NCI-H128 (cell line): Measurements from ENCODE around the gene TXNL1.
A peak's percentile ranks its signal among the peaks of the same experiment; 100 is the strongest.
"Not testable (repeated sequence)": the region's sequence is repeated elsewhere in the genome, so short reads cannot be mapped to it uniquely, and the experiment has no call there.

Source experiments
- DNase-seq: peaks from one replicate; lab custom pipeline; 2025; ENCODE audit not compliant: unreplicated experiment; lab: John Stamatoyannopoulos, UW

The TXNL1 gene

DNA sequence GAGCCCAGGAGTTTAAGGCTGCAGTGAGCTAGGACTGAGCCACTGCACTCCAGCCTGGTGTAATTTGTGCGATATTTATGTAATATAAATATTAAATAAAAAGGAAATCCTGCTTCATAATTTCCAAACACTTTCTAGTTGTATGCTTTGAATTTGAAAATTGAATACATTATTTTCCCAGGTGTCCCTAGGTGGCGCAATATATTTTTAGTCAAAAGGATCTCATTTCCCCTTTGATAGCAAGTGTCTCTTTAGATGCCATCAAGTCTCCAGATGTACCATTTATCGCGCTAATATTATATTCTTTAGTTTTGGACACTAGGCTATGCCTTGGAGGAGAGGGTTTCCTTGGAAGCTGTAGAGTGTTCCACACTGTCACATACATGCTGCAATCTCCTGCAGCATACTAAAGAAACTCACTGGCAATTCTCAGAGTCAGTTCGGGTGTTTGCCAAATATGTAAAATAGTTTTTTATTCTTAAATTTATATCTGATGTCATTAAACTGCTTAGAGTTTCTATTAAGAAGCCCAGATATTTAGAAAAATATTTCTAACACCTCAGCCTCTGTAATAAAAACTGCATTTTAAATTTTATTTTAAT, 7.1 kb upstream of the TXNL1 start:
- DNase-seq = no peak

DNA sequence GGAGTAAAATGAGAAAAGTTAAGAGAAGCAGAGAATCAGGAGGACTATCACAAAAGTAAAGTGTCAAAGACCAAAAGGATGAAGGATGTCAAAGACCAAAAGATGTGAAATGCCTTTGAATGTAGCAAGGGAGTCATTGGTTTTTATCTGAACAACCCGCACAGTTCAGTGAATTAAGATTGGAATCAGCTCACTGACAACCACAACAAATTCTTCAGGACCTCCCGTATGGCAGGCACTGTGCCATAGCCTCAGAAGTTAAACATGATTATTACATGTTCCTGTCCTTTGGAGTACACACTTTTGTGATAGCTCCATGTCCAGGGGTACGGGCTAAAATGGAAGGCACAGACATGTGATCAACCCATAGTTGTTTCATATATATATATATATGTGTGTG, 5.0 kb upstream of the TXNL1 start:
- no peak for DNase-seq

GRCh38 chr18:56641714-56642337, 3.4 kb upstream of the TXNL1 start:
- no peak for DNase-seq

DNA sequence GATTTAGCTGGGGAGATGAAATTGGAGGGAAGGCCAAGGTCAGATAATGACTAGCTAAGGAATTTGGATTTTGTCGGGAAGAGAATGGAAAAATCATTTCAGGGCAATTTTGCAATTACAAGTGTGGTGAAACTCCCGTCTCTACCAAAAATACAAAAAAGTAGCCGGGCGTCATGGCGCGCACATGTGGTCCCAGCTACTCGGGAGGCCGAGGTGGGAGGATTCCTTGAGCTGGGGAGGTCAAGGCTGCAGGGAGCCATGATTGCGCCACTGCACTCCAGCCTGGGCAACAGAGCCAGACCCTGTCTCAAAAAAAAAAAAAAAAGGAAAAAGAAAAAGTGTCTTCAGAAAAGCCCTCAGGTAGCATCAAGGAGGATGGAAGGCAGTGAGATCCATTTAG, 1.2 kb upstream of the TXNL1 start:
- DNase-seq = no peak

DNA sequence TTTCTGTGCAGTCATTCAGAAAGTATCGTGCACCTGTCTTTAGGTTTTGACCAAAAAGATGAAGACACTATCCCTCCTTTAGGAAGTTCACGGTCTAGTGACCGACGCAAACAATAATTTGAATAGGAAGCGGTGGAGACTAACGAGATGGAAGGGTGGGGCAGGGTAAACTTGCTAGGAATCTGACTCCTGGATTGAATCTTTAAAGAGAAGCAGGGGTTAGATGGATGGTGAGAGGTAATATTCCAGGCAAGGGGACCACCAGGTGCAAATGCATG, 651 bp upstream of the TXNL1 start:
- no peak for DNase-seq

DNA sequence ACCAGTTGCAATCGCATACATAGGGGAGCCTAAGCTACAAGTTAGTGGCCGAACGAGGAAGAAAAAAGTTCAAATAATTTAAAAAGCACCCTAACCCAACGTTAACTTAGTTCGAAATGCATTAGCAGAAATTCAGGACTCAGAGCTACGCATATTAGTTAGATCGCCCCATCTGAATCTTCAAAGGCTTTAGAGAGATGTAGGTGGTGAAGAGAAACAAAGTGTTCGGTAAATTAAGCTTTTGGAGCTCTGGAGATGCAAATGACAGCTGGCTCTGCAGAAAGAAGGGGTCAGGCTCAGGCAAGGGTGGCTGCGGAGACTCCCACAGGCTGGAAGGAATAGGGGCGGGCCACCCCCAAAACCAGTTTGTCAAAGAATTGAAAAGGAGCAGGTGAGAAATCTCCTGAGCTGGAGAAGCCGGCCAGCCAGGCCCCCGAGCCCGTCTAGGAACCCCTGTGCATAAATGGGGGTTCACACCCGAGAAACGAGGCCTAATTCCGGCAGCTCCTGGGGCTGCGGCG, 621 bp downstream of the TXNL1 start:
- DNase-seq = no peak

- no peak for DNase-seq
Measured at GRCh38 chr18:56637176-56637575, 1.2 kb downstream of the TXNL1 start.

DNA sequence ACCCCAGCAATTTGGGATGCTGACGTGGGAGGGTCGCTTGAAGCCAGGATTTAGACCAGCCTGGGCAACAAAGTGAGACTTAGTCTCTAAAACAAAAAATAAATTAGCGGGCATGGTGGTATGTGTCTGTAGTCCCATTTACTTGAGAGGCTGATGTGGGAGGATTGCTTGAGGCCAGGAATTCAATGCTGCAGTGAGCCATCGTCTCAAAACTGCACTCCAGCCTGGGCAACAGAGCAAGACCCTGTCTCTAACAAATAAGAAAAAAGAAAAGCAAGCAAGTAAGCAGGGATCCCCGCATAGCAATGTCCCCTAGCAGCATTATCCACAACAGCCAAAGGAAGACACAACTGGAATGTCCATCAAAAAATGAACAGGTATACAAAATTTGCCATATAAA, 3.4 kb downstream of the TXNL1 start:
- DNase-seq = no peak

DNA sequence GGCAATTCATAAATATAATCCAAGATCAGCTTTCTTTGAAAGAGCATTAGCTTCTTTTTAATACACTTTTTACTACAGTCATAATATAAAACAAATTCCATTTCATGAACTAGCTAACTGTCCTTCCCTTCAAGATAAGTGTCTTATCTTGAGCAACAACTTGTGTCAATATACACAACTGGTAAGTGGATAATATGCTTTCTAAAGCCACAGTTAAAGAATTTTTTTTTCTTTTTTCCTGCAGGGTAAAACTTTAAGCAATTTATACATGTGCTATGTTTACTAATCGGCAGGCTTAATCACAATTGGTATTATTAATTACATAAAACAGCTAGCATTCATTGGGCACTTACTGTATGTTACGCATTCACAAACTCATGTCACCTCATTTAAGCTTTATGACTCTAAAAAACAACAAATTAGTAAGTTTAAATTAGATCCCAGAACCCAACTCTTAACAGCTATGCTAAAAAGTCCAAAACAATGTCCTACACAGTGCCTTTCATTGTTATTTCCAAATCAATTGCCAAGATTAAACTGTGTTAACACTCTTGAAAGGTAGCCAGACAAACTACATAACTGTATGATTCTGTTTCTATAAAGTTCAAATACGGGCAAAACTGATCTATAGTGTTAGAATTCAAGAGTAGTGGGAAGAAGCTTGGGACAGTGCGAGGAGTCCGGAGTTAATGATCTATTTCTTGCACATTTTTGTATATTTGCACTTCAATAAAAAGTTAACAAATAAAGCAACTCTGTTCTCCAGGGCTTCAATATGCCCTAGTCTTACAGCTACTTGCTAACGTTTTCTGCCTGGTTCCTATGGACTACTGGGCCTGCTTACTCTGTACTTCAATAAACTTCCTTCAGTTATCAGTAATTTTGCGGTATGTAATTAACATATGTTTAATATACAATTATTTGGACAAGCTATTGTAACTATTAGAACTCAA, 6.0 kb downstream of the TXNL1 start:
- DNase-seq = no peak

GRCh38 chr18:56627991-56628390, 10.4 kb downstream of the TXNL1 start:
- DNase-seq = no peak

- DNase-seq = no peak
Measured at GRCh38 chr18:56615738-56616520, 22.5 kb downstream of the TXNL1 start.

- no peak for DNase-seq
Measured at GRCh38 chr18:56606618-56607017, 31.8 kb downstream of the TXNL1 start.

GRCh38 chr18:56598422-56598821, 40.0 kb downstream of the TXNL1 start:
- no peak for DNase-seq

- DNase-seq = no peak
Measured at GRCh38 chr18:56593906-56594305, 44.5 kb downstream of the TXNL1 start.

GRCh38 chr18:56580026-56580425, 58.4 kb downstream of the TXNL1 start:
- no peak for DNase-seq

DNA sequence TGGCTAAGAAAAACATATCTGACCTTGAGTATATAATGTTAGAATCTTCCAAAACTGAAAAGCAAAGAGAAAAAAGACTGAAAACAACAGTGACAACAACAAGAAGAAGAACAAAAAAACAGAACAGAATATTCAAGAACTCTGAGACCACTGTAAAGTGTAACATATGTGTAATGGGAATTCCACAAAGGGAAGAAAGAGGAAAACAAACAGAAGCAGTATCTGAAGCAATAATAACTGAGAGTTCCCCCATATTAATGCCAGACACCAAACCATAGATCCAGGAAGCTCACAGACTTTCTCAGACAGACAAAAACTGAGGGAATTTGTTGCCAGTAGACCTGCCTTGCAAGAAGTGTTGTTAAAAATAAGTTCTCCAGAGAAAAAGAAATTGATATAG, 58.9 kb downstream of the TXNL1 start:
- DNase-seq = no peak

GRCh38 chr18:56576826-56577573, 61.4 kb downstream of the TXNL1 start:
- DNase-seq = no peak

- peak; percentile 40 for DNase-seq
Measured at GRCh38 chr18:56575819-56576663, 62.4 kb downstream of the TXNL1 start.

- no peak for DNase-seq
Measured at GRCh38 chr18:56574861-56575260, 63.5 kb downstream of the TXNL1 start.

DNA sequence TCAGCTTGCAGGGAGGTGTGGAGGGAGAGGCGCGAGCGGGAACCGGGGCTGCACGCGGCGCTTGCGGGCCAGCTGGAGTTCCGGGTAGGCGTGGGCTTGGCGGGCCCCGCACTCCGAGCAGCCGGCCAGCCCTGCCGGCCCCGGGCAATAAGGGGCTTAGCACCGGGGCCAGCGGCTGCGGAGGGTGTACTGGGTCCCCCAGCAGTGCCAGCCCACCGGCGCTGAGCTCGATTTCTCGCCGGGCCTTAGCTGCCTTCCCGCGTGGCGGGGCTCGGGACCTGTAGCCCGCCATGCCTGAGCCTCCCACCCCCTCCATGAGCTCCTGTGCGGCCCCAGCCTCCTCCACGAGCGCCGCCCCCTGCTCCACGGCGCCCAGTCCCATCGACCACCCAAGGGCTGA, 66.1 kb downstream of the TXNL1 start:
- DNase-seq = not testable (repeated sequence)
